H1 (cell line): ENCODE data around the gene MTIF3. TPM values are rescaled to one million over a fixed set of nuclear protein-coding genes. Genes with fewer than 3 reads are reported as not detected.

Source experiments
- CTCF ChIA-PET: fragments of 300-600 bp; sonication (Branson Sonifier 250); formaldehyde crosslinking; loops from one replicate; lab custom pipeline; 2021; ENCODE audit not compliant: partially characterized antibody; lab: Charles Lee
- POLR2A ChIA-PET: fragments of 300-600 bp; sonication (Branson Sonifier 250); formaldehyde crosslinking; loops from one replicate; lab custom pipeline; 2021; ENCODE audit warnings: inconsistent platforms; ENCODE audit not compliant: partially characterized antibody; lab: Charles Lee
- DNase-seq, 2 experiments: peaks; one replicate each; pipeline versions ENCODE4 v3.0.0 to v3.0.0-alpha.2; 2010 to 2022; ENCODE audit warnings: low spot score in 2 of 2, low read depth in 1 of 2, mixed read lengths in 1 of 2
- FAIRE-seq: peaks from 2 replicates; lab custom pipeline; 2011; peaks lifted over from hg19 to GRCh38; lab: Jason Lieb, UNC
- H2AFZ ChIP-seq: 2 replicates; pipeline ENCODE4 v1.8.1; 2012; ENCODE audit warnings: low read length, inconsistent platforms
- H2AK5ac ChIP-seq: 2 replicates; pipeline ENCODE4 v1.6.1; 2013; ENCODE audit warnings: low read depth, low read length
- H2BK120ac ChIP-seq: replicated peaks from 2 replicates; pipeline ENCODE3; 2013; ENCODE audit warnings: low read depth, low read length, inconsistent platforms
- H2BK12ac ChIP-seq: 2 replicates; pipeline ENCODE4 v1.6.1; 2013; ENCODE audit warnings: low read depth, low read length
- H2BK15ac ChIP-seq: 2 replicates; pipeline ENCODE4 v1.6.1; 2013; ENCODE audit warnings: low read length
- H2BK20ac ChIP-seq: 2 replicates; pipeline ENCODE4 v1.6.1; 2013; ENCODE audit warnings: low read length
- H2BK5ac ChIP-seq: 2 replicates; pipeline ENCODE4 v1.6.1; 2013; ENCODE audit warnings: low read depth, low read length
- H3K14ac ChIP-seq: 2 replicates; pipeline ENCODE4 v1.6.1; 2013; ENCODE audit warnings: inconsistent platforms; ENCODE audit not compliant: insufficient read length
- H3K18ac ChIP-seq: 2 replicates; pipeline ENCODE4 v1.6.1; 2013; ENCODE audit warnings: low read length; ENCODE audit errors: extremely low read depth
- H3K23ac ChIP-seq: 2 replicates; pipeline ENCODE4 v1.6.1; 2013; ENCODE audit warnings: inconsistent platforms; ENCODE audit not compliant: insufficient read length
- H3K23me2 ChIP-seq: 2 replicates; pipeline ENCODE4 v1.6.1; 2013; ENCODE audit warnings: low read depth, low read length
- H3K27ac ChIP-seq: 2 replicates; pipeline ENCODE4 v1.6.1; 2011; ENCODE audit warnings: low read depth, low read length, inconsistent platforms
- H3K27me3 ChIP-seq, 4 experiments: replicated peaks in 1 of 4; 1 replicate in 1 of 4; 2 replicates in 3 of 4; pipeline versions ENCODE4 v1.6.1 to v1.8.1; 2011 to 2013; ENCODE audit warnings: low read length in 3 of 4, mild to moderate bottlenecking in 3 of 4, inconsistent platforms in 2 of 4, mixed read lengths in 2 of 4, moderate library complexity in 1 of 4; ENCODE audit not compliant: control insufficient read depth in 3 of 4, insufficient read depth in 3 of 4; ENCODE audit errors: extremely low read depth in 1 of 4
- H3K36me3 ChIP-seq, 4 experiments: 2 replicates each; pipeline versions ENCODE4 v1.6.1 to v1.8.1; 2011 to 2013; ENCODE audit warnings: mild to moderate bottlenecking in 4 of 4, low read length in 3 of 4, moderate library complexity in 2 of 4, control low read depth in 1 of 4, inconsistent platforms in 1 of 4; ENCODE audit not compliant: insufficient read depth in 4 of 4, control insufficient read depth in 2 of 4
- H3K4ac ChIP-seq: replicated peaks from 2 replicates; pipeline ENCODE3; 2013; ENCODE audit warnings: low read length, low read depth, mixed read lengths, inconsistent platforms; ENCODE audit not compliant: insufficient read length
- H3K4me1 ChIP-seq, 4 experiments: replicated peaks in 1 of 4; 1 replicate in 1 of 4; 2 replicates in 3 of 4; pipeline versions ENCODE4 v1.6.1 to v1.8.1; 2011 to 2013; ENCODE audit warnings: low read length in 3 of 4, inconsistent platforms in 2 of 4, mixed read lengths in 1 of 4; ENCODE audit not compliant: insufficient read depth in 4 of 4, control insufficient read depth in 3 of 4
- H3K4me2 ChIP-seq, 2 experiments: 2 replicates each; pipeline versions ENCODE4 v1.6.1 to v1.8.1; 2011 to 2013; ENCODE audit warnings: low read depth in 2 of 2, low read length in 2 of 2, control low read depth in 1 of 2, inconsistent platforms in 1 of 2, mild to moderate bottlenecking in 1 of 2; ENCODE audit not compliant: insufficient read depth in 1 of 2
- H3K4me3 ChIP-seq, 4 experiments: fragments of 200-600, 300-600 bp in 1 of 4; sonication (generic), shearing (Covaris generic), sonication (Bioruptor Twin) in 1 of 4; 2 replicates each; pipeline versions ENCODE4 v1.5.1 to v1.8.1; 2011 to 2016; ENCODE audit warnings: low read length in 4 of 4, low read depth in 3 of 4, control low read depth in 2 of 4, inconsistent platforms in 2 of 4, mild to moderate bottlenecking in 2 of 4, mixed read lengths in 1 of 4, moderate library complexity in 1 of 4; ENCODE audit not compliant: insufficient read depth in 2 of 4; ENCODE audit errors: extremely low read depth in 1 of 4
- H3K56ac ChIP-seq: replicated peaks from 2 replicates; pipeline ENCODE3; 2013; ENCODE audit warnings: low read depth, mild to moderate bottlenecking, mixed read lengths, low read length, inconsistent platforms; ENCODE audit not compliant: insufficient read length
- H3K79me1 ChIP-seq: 2 replicates; pipeline ENCODE4 v1.6.1; 2013; ENCODE audit warnings: low read depth, low read length, control low read depth
- H3K79me2 ChIP-seq, 2 experiments: 2 replicates each; pipeline versions ENCODE4 v1.6.1 to v1.8.1; 2012 to 2013; ENCODE audit warnings: low read length in 2 of 2, mild to moderate bottlenecking in 2 of 2, inconsistent platforms in 1 of 2; ENCODE audit not compliant: insufficient read depth in 2 of 2, control insufficient read depth in 1 of 2
- H3K9ac ChIP-seq, 4 experiments: replicated peaks in 1 of 4; 1 replicate in 1 of 4; 2 replicates in 3 of 4; pipeline versions ENCODE4 v1.6.1 to v1.8.1; 2011 to 2013; ENCODE audit warnings: low read depth in 3 of 4, low read length in 3 of 4, control low read depth in 2 of 4, mild to moderate bottlenecking in 2 of 4, moderate library complexity in 2 of 4, inconsistent platforms in 1 of 4; ENCODE audit errors: extremely low read depth in 1 of 4
- H3K9me3 ChIP-seq, 2 experiments: 2 replicates each; pipeline versions ENCODE4 v1.6.1 to v1.8.1; 2012 to 2013; ENCODE audit warnings: mild to moderate bottlenecking in 2 of 2, moderate library complexity in 2 of 2, control low read depth in 1 of 2, inconsistent platforms in 1 of 2, low read depth in 1 of 2, low read length in 1 of 2, mixed read lengths in 1 of 2; ENCODE audit not compliant: insufficient read depth in 2 of 2
- H4K20me1 ChIP-seq, 2 experiments: replicated peaks in 1 of 2; 2 replicates each; pipeline versions ENCODE3 to v1.8.1; 2011 to 2013; ENCODE audit warnings: inconsistent platforms in 2 of 2, low read length in 2 of 2, mild to moderate bottlenecking in 1 of 2; ENCODE audit not compliant: insufficient read depth in 2 of 2, control insufficient read depth in 1 of 2
- H4K5ac ChIP-seq: 2 replicates; pipeline ENCODE4 v1.6.1; 2013; ENCODE audit warnings: low read length, low read depth, mixed read lengths, inconsistent platforms; ENCODE audit not compliant: insufficient read length
- H4K8ac ChIP-seq: 2 replicates; pipeline ENCODE4 v1.8.0; 2013; ENCODE audit warnings: mild to moderate bottlenecking, moderate library complexity, low read length, inconsistent platforms; ENCODE audit not compliant: insufficient read depth; ENCODE audit errors: extremely low read depth
- H4K91ac ChIP-seq: replicated peaks from 2 replicates; pipeline ENCODE3; 2013; ENCODE audit warnings: low read length, mixed read lengths, inconsistent platforms; ENCODE audit not compliant: insufficient read length
- ATF2 ChIP-seq: IDR thresholded peaks from 2 replicates; pipeline ENCODE4 v1.6.1; 2012; ENCODE audit warnings: low read length, inconsistent platforms
- ATF3 ChIP-seq: IDR thresholded peaks from 2 replicates; pipeline ENCODE4 v1.6.1; 2011; ENCODE audit warnings: low read depth, mild to moderate bottlenecking, low read length; ENCODE audit not compliant: insufficient read depth
- CREB1 ChIP-seq: IDR thresholded peaks from 2 replicates; pipeline ENCODE4 v1.6.1; 2012; ENCODE audit warnings: inconsistent platforms
- CTCF ChIP-seq, 3 experiments: IDR thresholded peaks; 1 replicate in 2 of 3; 2 replicates in 1 of 3; pipeline versions ENCODE4 v1.5.1 to v1.6.1; 2011; ENCODE audit warnings: low read length in 3 of 3, mild to moderate bottlenecking in 3 of 3, inconsistent platforms in 2 of 3, low read depth in 1 of 3, moderate library complexity in 1 of 3; ENCODE audit not compliant: insufficient read depth in 1 of 3; ENCODE audit errors: control extremely low read depth in 1 of 3
- FOSL1 ChIP-seq: IDR thresholded peaks from 2 replicates; pipeline ENCODE4 v1.6.1; 2011; ENCODE audit warnings: mild to moderate bottlenecking, low read depth, low read length, moderate library complexity; ENCODE audit not compliant: insufficient read depth
- NANOG ChIP-seq: IDR thresholded peaks from 2 replicates; pipeline ENCODE4 v1.6.1; 2011; ENCODE audit warnings: low read length, low read depth, mild to moderate bottlenecking, inconsistent platforms; ENCODE audit not compliant: insufficient read depth, poor library complexity, severe bottlenecking
- RXRA ChIP-seq: IDR thresholded peaks from 2 replicates; pipeline ENCODE4 v1.6.1; 2011; ENCODE audit warnings: low read depth, mild to moderate bottlenecking, low read length, moderate library complexity; ENCODE audit not compliant: insufficient read depth
- WGBS, 2 experiments: shearing (Covaris generic) in 1 of 2; methylation state at CpG; one replicate each; pipeline versions ENCODE4 v1.1.6 to v1.1.7; 2013 to 2015; ENCODE audit warnings: low lambda C conversion rate in 2 of 2, mixed read lengths in 2 of 2, inconsistent platforms in 1 of 2, low coverage in 1 of 2, missing lambda C conversion rate in 1 of 2; ENCODE audit not compliant: insufficient replicate concordance in 2 of 2, insufficient coverage in 1 of 2, insufficient read length in 1 of 2; ENCODE audit errors: extremely low coverage in 1 of 2, missing lambda C conversion rate in 1 of 2; 5-methylcytosine and 5-hydroxymethylcytosine counted together
- polyA plus RNA-seq, 7 experiments: library from polyadenylated mRNA; depleted of rRNA in 3 of 7; stranded (reverse) in 5 of 7; unstranded in 2 of 7; fragments of >200 nt in 5 of 7; fragments of 200-250 nt in 2 of 7; gene quantifications; 1 replicate in 5 of 7; 2 replicates in 1 of 7; 4 replicates in 1 of 7; pipeline versions ENCODE4 v1.2.1 to v1.2.3, GENCODE V29; 2011 to 2013; ENCODE audit warnings: missing spikeins in 2 of 7, mixed read lengths in 2 of 7
- total RNA-seq: library from RNA; stranded (reverse); fragmentation: NEBNext Ultra II Directional; extraction: Animal tissue kit (Norgen Biotek cat#: 25700); gene quantifications from 2 replicates; pipeline ENCODE4 v1.2.1, GENCODE V29; 2021

Gene MTIF3
- total and polyA plus RNA-seq, 2 of the 8 experiments (the other 6 are each of a cell fraction or from before 2014, with no cell fraction given) = 29.4 to 36.4 TPM

GRCh38 chr13:27432611-27433210, 17.7 kb downstream of the MTIF3 start:
- H3K79me1 ChIP-seq = peaks cover 4% of the 10 kb centered on the region
- H3K36me3 ChIP-seq = peaks cover 15 to 80% (median 63%) of the 10 kb centered on the region in 4 experiments
- TF ChIP-seq CTCF (IDR thresholded peaks at IDR 0.05; ENCODE audit: control extremely low read depth in 1 of 3, insufficient read depth in 1 of 3, low read depth in 1 of 3, low read length in 3 of 3) = no peak
- no peak for TF ChIP-seq NANOG
- TF ChIP-seq ATF3 = no peak
- no peak for TF ChIP-seq RXRA
- TF ChIP-seq ATF2 = no peak
- TF ChIP-seq FOSL1 = no peak
- TF ChIP-seq CREB1 = no peak

More at GRCh38 chr13:27432611-27433210, 17.7 kb downstream of the MTIF3 start:
- no peak overlapping the region for H2BK120ac ChIP-seq
- no peak overlapping the region for H3K18ac ChIP-seq
- no peaks in the 10 kb centered on the region for H3K27me3 ChIP-seq
- FAIRE-seq = no peak
- H3K4me1 ChIP-seq = no peaks in the 10 kb centered on the region
- H4K20me1 ChIP-seq = peaks cover 0 to 5% of the 10 kb centered on the region in 2 experiments
- no peak overlapping the region for H3K4ac ChIP-seq
- no peak overlapping the region for H3K14ac ChIP-seq
- H3K9me3 ChIP-seq = no peaks in the 10 kb centered on the region; a peak in 1 of 4 replicates
- 94% methylated on average over 12 of the region's 12 CpGs; no CpG with 5 or more reads in 1 of the 2 experiments for WGBS, 2 experiments
- no peak overlapping the region for H3K9ac ChIP-seq
- H2BK5ac ChIP-seq = no peak overlapping the region
- no peak overlapping the region for H4K91ac ChIP-seq
- no peak overlapping the region for H4K8ac ChIP-seq
- POLR2A ChIA-PET = interaction anchor here (0.6 to 1.2 kb wide), 3 partner anchors 10 to 17 kb away, joined by 3 to 5 read pairs (median 4); no protein-coding TSS in a partner anchor
- no peak overlapping the region for H2AK5ac ChIP-seq
- no peak overlapping the region for H2BK20ac ChIP-seq
- H3K4me3 ChIP-seq = no peak overlapping the region
- CTCF ChIA-PET = interaction anchor here (1.2 kb wide), 1 partner anchor 74 kb away, joined by 3 read pairs; no protein-coding TSS in a partner anchor
- no peak overlapping the region for H2AFZ ChIP-seq
- no peak overlapping the region for H2BK15ac ChIP-seq
- no peak for DNase-seq
- H3K79me2 ChIP-seq = no peaks in the 10 kb centered on the region
- no peak overlapping the region for H4K5ac ChIP-seq
- no peaks in the 10 kb centered on the region for H3K23me2 ChIP-seq
- H2BK12ac ChIP-seq = no peak overlapping the region
- H3K27ac ChIP-seq = no peak overlapping the region
- H3K56ac ChIP-seq = no peak overlapping the region
- H3K23ac ChIP-seq = no peak overlapping the region
- H3K4me2 ChIP-seq = no peak overlapping the region
